OCI-M1 (cell line): Measurements from ENCODE around the gene MRAP.
A peak's percentile ranks its signal among the peaks of the same experiment; 100 is the strongest.
"Not testable (repeated sequence)": the region's sequence is repeated elsewhere in the genome, so short reads cannot be mapped to it uniquely, and the experiment has no call there.

Source experiments
- DNase-seq: peaks from one replicate; lab custom pipeline; 2025; lab: John Stamatoyannopoulos, UW

MRAP gene

GRCh38 chr21:32298658-32299081 lies at the start of gene MRAP:
MRAP (plus strand) TSS chr21:32298855; CDS start chr21:32298972, 117 bp downstream.
- DNase-seq = no peak

DNA sequence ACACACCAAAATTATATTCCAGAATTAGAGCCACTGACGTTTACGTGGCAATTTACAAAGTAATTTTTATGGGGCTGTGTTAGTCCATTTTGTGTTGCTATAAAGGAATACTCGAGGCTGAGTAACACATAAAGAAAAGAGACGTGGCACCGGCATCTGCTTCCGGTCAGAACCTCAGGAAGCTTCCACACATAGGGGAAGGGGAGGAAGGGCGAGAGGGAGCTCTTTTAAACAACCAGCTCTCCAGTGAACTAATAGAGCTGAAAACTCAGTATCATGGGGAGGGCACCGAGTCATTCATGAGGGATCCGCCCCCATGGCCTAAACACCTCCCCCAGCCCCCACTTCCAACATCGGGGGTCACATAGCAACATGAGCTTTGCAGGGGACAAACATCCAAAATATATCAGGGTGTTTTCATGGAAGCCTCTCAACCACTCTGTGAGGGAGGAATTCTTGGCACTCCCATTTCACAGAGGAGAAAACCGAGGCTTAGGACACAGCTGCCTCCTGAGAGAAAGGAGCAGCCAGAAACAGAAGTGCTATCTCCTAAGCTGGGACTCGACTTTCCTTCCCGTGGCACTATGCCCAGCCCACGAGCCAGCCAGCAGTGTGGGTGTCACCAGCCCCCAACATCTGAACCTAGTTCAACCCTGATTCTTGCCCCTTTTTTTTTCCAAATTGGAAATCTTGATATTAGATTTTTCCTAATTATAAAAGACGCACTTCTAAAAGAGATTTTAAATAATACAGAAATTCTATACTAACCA lies 49.0 kb upstream of the MRAP start:
- no peak for DNase-seq

DNA sequence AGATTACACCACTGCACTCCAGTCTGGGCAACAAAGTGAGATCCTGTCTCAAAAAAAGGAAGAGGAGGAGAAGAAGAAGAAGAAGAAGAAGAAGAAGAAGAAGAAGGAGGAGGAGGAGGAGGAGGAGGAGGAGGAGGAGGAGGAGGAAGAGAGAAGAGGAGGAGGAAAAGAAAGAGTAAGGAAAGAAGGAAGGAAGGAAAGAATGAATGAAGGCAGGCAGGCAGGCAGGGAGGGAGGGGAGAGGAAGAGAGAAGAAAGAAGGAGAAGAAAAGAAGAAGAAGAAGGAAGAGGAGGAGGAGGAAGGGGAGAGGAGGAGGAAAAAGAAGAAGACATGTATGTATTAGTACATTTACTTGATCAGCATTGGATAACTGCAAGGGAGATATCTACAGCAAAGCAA lies 46.5 kb upstream of the MRAP start:
- DNase-seq = no peak

- DNase-seq = no peak
These were observed 45.4 kb upstream of the MRAP start for GRCh38 chr21:32253215-32253641.

GRCh38 chr21:32256251-32256650 lies 42.4 kb upstream of the MRAP start:
- DNase-seq = no peak

GRCh38 chr21:32256873-32257620 lies 41.6 kb upstream of the MRAP start:
- peak; percentile 11 for DNase-seq

GRCh38 chr21:32257962-32258785 lies 40.5 kb upstream of the MRAP start:
- peak; percentile 88 for DNase-seq

DNA sequence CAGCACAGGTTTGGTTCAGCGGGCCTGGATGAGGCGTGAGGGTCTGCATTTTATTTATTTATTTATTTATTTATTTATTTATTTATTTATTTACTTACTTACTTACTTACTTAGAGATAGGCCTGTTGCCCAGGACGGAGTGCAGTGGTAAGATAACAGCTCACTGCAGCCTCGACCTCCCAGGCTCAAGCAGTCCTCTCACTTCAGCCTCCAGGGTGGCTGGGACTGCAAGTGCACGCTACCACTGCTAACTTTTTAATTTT lies 39.9 kb upstream of the MRAP start:
- not testable (repeated sequence) for DNase-seq

GRCh38 chr21:32260130-32260529 lies 38.5 kb upstream of the MRAP start:
- DNase-seq = no peak

GRCh38 chr21:32261929-32262328 lies 36.7 kb upstream of the MRAP start:
- DNase-seq = no peak

DNA sequence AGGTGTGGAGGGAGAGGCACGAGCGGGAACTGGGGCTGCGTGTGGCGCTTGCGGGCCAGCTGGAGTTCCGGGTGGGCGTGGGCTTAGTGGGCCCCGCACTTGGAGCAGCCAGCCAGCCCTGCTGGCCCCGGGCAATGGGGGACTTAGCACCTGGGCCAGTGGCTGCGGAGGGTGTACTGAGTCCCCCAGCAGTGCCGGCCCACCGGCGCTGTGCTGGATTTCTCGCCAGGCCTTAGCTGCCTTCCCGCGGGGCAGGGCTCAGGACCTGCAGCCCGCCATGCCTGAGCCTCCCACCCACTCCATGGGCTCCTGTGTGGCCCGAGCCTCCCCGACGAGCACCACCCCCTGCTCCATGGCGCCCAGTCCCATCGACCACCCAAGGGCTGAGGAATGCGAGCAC lies 33.3 kb upstream of the MRAP start:
- DNase-seq = not testable (repeated sequence)

GRCh38 chr21:32270748-32271147 lies 27.9 kb upstream of the MRAP start:
- DNase-seq = no peak

DNA sequence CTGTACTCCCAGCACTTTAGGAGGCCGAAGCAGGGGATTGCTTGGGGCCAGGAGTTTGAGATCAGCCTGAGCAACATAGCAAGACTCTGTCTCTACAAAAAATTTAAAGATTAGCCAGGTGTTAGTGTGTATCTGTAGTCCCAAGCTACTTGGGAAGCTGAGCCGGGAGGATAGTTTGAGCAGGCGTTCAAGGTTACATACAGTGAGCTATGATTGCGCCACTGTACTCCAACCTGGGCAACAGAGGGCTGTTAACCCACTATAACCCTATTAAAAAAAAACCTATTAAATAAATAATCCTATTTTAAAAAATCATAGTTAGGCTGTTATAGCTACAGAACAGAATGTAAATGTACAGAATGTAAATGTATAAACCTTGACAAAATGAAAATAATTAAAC lies 22.0 kb upstream of the MRAP start:
- no peak for DNase-seq

GRCh38 chr21:32278103-32278502 lies 20.6 kb upstream of the MRAP start:
- DNase-seq = peak; percentile 35

DNA sequence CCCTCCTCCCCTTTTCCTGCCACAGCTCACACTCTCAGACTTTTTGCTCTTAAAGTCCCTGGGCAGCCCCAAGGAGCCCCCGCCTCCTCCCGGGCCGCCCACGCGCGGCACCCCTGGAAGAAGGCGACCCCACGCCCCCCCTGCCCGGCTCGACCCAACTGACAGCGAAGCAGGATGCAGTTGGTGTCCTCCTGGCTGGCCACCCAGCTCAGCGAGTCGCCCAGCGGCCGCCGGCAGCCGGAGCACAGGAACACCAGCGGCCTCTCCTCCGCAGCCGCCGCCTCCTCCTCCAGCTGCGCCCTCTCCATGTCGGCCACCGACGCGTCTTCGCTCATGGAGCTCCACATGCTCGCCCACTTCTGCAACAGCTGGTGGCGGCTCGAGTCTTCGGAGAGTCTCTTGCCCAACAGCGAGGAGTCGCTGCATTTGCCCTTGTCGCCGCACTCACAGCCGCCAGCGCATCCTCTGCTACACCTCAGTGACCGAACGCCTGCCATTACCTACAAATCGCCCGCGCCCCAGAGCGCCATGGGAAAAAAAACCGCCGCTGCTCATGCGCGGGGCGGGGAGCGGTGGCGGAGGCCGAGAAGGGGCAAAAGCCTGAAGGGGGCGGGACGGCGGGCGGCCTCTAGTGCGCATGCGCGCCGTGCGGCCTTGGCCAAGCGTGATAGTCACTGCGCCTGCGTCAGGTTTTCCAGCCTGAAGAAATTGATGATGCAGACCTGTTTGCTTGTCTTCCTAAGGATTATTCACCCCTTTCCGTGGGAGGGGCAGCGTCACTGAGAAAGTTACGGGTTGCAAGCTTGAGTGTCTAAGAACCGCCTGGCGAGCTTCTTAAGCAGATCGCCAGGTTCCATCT lies 19.9 kb upstream of the MRAP start, which contains the start of gene MIS18A:
Gene MIS18A, minus strand, starts transcription at position 532 of the 859 bp plus-strand sequence. Its CDS starts 35 bp downstream, at position 497.
- peak; percentile 99 for DNase-seq

DNA sequence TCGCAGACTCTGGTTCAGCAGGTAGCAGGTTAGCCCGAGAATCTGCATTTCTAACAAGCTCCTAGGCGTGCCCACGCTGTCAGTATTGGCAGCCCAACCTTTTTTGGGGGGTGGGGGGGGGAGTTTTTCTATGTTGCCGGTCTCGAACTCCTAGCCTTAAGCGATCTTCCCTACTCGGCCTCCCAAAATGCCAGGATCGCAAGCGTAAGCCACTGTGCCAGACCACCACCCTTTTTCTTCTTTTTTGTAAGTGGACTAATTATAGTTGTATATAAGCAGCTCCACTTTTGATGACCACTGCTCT lies 19.3 kb upstream of the MRAP start:
- DNase-seq = no peak

GRCh38 chr21:32281531-32281930 lies 17.1 kb upstream of the MRAP start:
- no peak for DNase-seq

GRCh38 chr21:32282992-32283391 lies 15.7 kb upstream of the MRAP start:
- no peak for DNase-seq

DNA sequence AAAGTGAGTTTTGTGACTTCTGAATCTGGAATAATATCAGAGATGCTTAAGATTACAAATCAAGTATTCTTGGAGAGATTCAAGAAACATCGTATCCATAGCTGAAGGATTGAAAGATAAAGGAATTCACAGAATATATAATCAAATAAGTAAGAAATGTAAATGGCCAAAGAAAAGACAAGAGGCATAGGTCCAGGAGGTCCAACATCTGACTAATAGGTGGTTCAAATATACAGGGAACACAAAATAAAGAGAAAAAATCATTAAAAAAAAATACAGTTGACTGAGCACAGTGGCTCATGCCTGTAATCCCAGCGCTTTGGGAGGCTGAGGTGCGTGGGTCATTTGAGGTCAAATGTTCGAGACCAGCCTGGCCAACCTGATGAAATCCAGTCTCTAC lies 13.2 kb upstream of the MRAP start:
- no peak for DNase-seq

GRCh38 chr21:32297449-32297848 lies 1.2 kb upstream of the MRAP start:
- no peak for DNase-seq

GRCh38 chr21:32298148-32298559 lies 501 bp upstream of the MRAP start:
- DNase-seq = no peak

DNA sequence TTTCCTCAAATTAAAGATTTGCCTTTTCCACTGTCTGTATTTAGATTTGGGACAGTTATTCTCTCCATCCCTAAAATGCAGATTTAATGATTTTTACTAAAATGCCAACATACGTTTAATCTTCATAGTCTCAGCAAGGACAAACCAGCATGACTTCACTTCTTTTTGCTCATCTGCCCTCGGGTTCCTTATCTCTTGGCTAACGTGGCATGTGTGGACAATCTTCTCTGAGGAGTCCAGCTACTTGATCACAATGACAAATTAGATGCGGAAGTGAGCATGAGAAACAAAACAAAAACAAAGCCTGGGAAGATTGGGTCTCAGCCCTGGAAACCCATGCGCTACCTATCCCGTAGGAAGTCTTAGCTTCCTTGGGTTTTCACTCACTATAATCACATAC lies 1.0 kb downstream of the MRAP start:
- no peak for DNase-seq
